HEK293 (cell line): Measurements from ENCODE around the gene LASP1.

ENCODE experiments used
- CTCF ChIP-seq: fragments of 450-650 bp; formaldehyde crosslinking; IDR thresholded peaks from 2 replicates; pipeline ENCODE4 v1.5.1; 2016; ENCODE audit warnings: missing biosample characterization, missing genetic modification characterization
- GFI1B ChIP-seq: fragments of 450-650 bp; formaldehyde crosslinking; IDR thresholded peaks from 2 replicates; pipeline ENCODE4 v1.5.1; 2016; ENCODE audit warnings: missing biosample characterization, missing genetic modification characterization
- GLI4 ChIP-seq: fragments of 450-650 bp; formaldehyde crosslinking; IDR thresholded peaks from 2 replicates; pipeline ENCODE4 v1.5.1; 2016; ENCODE audit warnings: missing biosample characterization, missing genetic modification characterization
- PBX3 ChIP-seq: sonication (generic); formaldehyde crosslinking; IDR thresholded peaks from 2 replicates; pipeline ENCODE4 v1.8.1; 2022; ENCODE audit warnings: mild to moderate bottlenecking, moderate library complexity, missing genetic modification reagents
- REST ChIP-seq: fragments of 450-650 bp; formaldehyde crosslinking; IDR thresholded peaks from 2 replicates; pipeline ENCODE4 v1.5.1; 2016; ENCODE audit warnings: missing biosample characterization, missing genetic modification characterization
- YY1 ChIP-seq: fragments of 450-650 bp; formaldehyde crosslinking; IDR thresholded peaks from 2 replicates; pipeline ENCODE4 v1.5.1; 2018; ENCODE audit warnings: missing biosample characterization, missing genetic modification characterization
- ZBTB26 ChIP-seq: fragments of 450-650 bp; formaldehyde crosslinking; optimal IDR thresholded peaks from 2 replicates; pipeline ENCODE3; 2016; ENCODE audit warnings: missing biosample characterization, mild to moderate bottlenecking, missing genetic modification characterization
- ZBTB8A ChIP-seq: fragments of 450-650 bp; formaldehyde crosslinking; IDR thresholded peaks from 2 replicates; pipeline ENCODE4 v1.5.1; 2016; ENCODE audit warnings: missing biosample characterization, missing genetic modification characterization
- ZNF16 ChIP-seq: fragments of 450-650 bp; formaldehyde crosslinking; IDR thresholded peaks from 2 replicates; pipeline ENCODE4 v1.5.1; 2016; ENCODE audit warnings: low read depth, missing biosample characterization, missing genetic modification characterization
- ZNF174 ChIP-seq: fragments of 450-650 bp; formaldehyde crosslinking; IDR thresholded peaks from 2 replicates; pipeline ENCODE4 v1.5.0; 2017; ENCODE audit warnings: missing biosample characterization, mild to moderate bottlenecking, missing genetic modification characterization
- ZNF175 ChIP-seq: fragments of 450-650 bp; formaldehyde crosslinking; IDR thresholded peaks from 2 replicates; pipeline ENCODE4 v1.5.1; 2016; ENCODE audit warnings: missing biosample characterization, missing genetic modification characterization
- ZNF560 ChIP-seq: fragments of 450-650 bp; formaldehyde crosslinking; IDR thresholded peaks from 2 replicates; pipeline ENCODE4 v1.5.1; 2017; ENCODE audit warnings: missing biosample characterization, missing genetic modification characterization, borderline replicate concordance
- ZNF629 ChIP-seq: fragments of 450-650 bp; formaldehyde crosslinking; IDR thresholded peaks from 2 replicates; pipeline ENCODE4 v1.5.1; 2017; ENCODE audit warnings: missing biosample characterization, missing genetic modification characterization
- ZNF677 ChIP-seq: fragments of 450-650 bp; IDR thresholded peaks from 2 replicates; pipeline ENCODE4 v1.5.0; 2018; ENCODE audit warnings: missing biosample characterization, mild to moderate bottlenecking, missing genetic modification characterization, moderate library complexity

GRCh38 chr17:38958756-38959155 lies 88.9 kb downstream of the LASP1 start:
- TF ChIP-seq ZNF174 (tag by site-specific recombination) (no peak), GLI4 (tag by site-specific recombination) (no peak), ZNF560 (tag by site-specific recombination) (no peak), ZBTB26 (tag by site-specific recombination) (no peak), YY1 (tag by site-specific recombination) (no peak), GFI1B (tag by site-specific recombination) (no peak), ZNF677 (tag by site-specific recombination) (no peak), ZNF175 (tag by site-specific recombination) (no peak), CTCF (tag by site-specific recombination) (no peak), ZNF16 (no peak), REST (no peak), PBX3 (CRISPR knock-in tag) (no peak), ZNF629 (tag by site-specific recombination) (no peak), ZBTB8A (no peak)
